Renal cortical epithelial cell (primary cell): ENCODE measurements around the gene SLC24A3. TPM values are rescaled to one million over a fixed set of nuclear protein-coding genes. Genes with fewer than 3 reads are reported as not detected.

Experiments used
- DNase-seq: peaks from one replicate; pipeline ENCODE4 v3.0.0-alpha.2; 2011; ENCODE audit warnings: low read depth
- total RNA-seq: library from RNA; depleted of rRNA; stranded (reverse); fragments of >200 nt; gene quantifications from 2 replicates; pipeline ENCODE4 v1.2.3, GENCODE V29; 2014

Gene SLC24A3
- total RNA-seq, 1 donor from 2014 or later: 0.10 TPM

DNA sequence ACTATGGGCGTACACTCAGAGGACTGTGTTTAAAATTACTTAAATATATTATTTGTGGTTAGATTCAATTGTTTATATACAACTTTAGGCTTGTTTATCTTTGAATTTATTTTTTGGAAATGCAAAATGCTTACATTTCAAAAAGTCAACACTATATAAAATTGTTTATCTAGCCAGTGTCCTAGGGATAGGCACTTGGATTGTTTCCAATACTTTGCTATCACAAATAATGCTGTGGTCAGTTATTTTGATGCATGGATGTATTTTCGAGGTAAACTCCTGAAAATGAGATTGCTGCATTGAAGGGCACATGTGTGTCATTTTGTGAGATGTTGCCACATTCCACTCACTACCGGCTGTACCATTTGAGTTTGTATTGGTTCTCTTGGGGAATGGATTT is 213.9 kb downstream of the SLC24A3 start:
- DNase-seq: no peak

DNA sequence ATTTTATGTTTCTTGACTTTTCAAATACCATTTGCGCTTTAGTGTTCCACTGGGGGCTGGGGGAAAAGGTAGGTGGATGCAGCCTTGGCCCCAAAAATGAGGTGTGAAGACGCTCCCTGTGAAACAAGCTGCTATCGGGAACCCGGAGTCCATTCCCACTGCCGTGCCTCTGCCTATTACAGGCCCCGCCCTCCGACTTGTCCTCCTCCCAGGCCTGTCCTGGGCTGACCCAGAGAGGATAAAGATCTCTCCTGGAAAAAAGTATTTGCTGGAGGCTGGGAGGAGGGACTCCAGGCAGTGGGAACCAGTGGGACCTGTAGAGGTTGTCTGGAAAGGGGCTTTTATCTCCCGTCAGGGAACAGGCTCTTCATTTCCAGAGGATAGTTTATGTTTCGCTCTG is 215.0 kb downstream of the SLC24A3 start:
- DNase-seq: no peak

DNA sequence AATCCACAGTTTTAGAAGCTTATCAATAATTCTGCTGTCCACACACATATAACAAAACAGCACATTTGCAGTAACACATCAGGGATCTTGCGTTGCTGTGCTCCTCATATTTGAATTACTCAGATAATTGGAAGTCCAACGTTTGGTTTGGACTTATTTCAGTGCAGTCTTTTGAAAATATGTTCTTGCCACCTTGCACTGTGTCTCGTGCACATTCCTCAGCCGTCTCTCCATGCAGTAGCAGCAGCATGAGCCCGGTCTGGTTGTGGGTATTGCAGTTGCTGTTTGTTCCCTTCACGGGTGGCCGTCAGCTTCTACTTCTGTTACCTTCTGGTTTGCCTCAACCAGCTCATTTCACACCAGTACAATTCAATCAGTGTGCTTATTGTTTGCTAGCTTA is 215.5 kb downstream of the SLC24A3 start:
- no peak for DNase-seq

DNA sequence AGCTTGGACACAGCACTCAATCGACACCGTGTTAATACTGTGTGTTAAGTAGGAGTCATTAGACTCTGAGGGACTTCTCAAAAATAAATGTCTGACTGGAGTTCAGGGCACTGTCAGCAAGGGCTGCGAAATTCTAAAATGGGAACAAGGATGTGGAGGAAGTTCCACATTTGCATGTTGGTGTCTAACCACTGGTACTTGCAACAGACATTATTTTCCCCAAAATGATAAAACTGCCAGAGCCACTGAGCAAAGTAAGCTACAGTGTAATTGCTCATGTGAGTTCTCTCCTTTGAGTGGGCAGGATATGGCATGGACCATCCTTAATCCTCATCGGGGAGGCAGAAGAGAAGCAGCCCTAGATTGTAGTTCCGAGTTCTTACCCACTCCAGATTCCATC is 215.9 kb downstream of the SLC24A3 start:
- DNase-seq: no peak

DNA sequence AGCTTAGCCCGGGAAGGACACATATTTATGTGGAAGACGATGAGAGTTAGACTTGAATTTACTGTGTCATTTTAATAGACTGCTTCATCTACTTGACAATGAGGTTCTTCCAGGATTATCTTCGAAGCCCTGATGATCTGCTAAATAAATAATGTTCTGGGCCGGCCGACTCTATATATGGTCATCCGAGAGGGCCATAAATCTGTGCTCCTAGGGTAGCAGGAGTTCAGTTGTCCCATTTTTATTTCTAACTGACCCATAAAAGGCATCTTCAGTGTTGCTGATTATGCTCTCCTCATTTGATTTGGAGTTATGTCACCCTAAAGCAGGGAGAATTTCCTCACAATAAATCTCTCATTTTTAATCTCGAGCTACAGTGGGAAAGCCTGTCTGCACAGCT is 217.1 kb downstream of the SLC24A3 start:
- DNase-seq: no peak

DNA sequence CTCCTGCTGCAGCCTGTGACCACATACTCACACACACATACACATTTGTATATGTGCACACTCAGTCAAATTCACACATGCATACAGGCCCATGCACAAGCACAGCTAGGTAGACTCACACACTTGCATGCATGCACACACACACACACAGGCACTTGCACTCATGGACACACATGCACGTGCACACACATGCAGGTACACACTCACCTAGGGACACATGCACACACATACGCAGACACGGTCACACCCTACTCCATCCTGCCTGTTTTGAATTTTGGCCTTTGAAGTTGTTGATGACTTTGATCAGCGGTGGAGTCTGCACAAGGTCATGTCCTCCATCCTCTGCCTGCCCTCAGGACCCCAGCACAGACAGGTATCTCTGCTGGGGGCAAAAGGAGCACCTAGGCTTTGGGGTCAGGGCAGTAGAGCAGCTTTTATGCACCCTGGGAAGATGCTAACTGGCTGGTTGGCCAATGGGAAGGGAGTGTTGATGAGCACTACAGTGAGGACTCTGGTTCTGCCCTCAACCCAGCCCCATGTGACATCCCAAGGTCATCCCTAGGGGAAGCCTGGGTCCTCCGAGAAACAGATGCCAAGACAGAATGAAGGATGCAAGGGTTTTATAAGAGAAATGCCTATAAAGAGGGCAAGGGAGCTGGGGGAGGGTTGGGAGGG is 218.3 kb downstream of the SLC24A3 start:
- no peak for DNase-seq

DNA sequence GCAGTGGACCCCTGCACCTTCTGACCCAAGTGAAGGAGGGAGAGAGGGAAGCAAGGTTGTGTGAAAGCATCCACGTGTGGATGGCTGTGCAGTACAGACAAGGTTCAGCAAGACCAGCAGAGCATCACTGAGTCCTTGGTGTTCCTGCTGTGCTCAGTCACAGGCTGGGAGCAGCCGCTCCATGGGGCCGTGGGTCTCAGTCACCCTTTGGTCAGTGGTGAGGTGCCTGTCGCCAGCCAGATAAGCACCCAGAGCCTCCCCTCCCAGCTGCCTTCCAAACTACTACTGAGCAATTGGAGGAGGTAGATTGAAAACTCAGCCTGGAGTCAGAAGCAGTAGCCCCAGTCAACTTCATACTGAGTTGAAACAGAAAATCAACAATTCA is 218.9 kb downstream of the SLC24A3 start:
- DNase-seq: no peak

DNA sequence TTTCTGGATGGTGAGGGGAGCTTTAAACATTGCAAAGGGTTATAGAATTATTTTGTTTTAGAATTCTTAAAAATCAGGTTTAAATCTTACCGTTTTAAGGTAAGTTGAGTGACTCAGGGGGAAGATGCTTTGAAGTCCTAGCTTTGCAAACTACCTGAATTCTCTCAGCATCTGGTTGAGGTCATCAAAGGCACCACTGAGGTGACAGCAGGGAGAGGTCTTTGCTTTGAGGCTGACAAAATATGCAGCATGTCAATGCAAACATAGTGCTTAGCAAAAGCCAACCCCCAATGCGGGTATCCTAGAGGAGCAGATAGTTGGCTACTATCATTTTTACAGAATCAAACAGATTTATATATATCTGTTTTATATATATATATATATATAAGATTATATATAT is 219.5 kb downstream of the SLC24A3 start:
- DNase-seq: no peak

DNA sequence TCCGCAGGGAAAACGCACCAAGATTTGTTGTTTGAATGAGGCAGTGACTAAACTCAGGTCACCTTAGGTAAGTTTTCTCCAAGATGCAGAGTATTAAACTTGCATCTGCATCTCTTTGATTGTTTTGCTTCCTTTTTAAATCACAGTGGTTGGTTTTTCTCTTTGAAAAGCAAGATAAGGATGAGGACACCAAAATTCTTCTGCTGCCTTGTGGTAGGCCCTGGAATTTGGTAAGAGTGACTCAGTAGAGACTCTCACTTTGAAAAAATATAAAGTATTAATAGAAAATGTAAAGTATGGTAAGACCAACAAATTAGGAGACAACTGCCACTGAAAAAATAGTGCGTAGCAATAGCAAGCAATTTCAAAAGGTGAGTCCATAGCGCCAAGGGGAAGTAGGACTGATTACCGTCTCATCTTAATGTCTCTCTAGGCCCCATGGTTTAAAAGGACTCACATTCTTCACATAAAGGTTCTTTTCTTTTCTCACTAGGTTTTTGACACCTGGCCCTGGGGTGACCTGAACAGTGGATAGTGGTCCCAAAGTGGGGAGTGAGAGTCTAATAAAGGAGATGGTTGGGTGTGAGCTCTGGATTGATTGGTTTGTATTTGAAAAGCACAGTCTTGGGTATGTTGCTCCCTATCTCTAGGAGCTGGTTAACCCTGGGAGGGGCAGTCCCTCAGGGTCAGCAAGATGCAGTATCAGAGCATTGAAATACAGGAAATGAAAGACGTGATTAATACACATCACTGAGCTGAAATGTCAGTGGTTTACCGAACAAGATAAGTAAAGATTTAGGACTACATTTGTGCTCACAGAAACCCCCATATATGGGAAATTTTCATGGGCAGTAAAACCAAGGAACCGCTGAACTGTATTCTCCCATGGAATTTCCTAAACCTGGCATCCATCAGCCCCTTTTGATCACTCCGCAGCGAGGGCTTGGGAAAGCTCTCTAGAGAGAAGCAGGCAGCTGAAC is 221.2 kb downstream of the SLC24A3 start:
- no peak for DNase-seq

DNA sequence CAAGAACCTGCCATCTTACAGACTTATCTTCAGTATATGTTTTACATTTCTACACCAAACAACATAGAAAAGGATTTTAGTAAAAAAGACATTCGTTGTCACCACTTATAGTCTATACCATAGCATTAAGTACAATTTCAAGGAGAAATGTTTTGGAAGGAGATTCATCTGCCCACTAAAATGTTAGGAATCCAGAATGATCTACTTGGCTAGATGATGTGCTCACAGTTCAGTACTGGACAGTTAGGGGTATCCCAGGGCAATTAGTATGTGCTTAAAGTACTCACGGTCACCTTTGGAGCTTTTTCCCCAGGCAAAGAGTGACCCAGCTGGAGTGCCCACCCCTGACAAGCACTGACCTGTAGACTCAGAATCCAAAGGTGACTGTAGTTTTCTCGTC is 222.9 kb downstream of the SLC24A3 start:
- no peak for DNase-seq

DNA sequence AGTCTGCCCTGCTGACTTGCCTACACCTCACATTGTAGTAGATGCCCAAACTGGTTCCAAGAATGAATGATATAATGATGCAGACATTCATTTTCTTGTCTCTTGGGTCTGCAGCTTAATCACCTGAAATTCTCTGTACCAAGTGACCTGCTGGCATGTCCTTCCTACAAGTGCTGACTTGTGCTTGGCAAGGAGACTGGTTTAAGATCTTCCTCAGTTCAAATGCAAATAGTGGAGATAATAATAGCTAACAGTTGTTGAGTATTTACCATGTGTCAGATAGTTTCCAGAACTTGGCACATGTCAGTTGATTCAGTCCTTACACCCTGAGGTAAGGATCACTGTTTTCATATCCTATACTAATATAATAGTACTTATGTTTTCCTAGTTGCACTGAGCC is 223.4 kb downstream of the SLC24A3 start:
- no peak for DNase-seq

DNA sequence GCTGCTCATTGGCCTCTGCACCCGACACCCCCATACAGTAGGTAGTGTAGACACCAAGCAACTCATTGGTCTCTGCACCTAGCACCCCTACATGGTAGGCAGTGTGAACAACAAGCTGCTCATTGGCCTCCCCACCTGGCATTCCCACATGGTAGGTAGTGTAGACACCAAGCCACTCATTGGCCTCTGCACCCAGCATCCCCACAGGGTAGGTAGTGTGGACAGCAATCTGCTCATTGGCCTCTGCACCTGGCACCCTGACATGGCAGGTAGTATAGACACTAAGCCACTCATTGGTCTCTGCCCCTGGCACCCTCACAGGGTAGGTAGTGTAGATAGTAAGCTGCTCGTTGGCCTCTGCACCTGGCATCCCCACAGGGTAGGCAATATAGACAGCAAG is 226.0 kb downstream of the SLC24A3 start:
- DNase-seq: no peak

DNA sequence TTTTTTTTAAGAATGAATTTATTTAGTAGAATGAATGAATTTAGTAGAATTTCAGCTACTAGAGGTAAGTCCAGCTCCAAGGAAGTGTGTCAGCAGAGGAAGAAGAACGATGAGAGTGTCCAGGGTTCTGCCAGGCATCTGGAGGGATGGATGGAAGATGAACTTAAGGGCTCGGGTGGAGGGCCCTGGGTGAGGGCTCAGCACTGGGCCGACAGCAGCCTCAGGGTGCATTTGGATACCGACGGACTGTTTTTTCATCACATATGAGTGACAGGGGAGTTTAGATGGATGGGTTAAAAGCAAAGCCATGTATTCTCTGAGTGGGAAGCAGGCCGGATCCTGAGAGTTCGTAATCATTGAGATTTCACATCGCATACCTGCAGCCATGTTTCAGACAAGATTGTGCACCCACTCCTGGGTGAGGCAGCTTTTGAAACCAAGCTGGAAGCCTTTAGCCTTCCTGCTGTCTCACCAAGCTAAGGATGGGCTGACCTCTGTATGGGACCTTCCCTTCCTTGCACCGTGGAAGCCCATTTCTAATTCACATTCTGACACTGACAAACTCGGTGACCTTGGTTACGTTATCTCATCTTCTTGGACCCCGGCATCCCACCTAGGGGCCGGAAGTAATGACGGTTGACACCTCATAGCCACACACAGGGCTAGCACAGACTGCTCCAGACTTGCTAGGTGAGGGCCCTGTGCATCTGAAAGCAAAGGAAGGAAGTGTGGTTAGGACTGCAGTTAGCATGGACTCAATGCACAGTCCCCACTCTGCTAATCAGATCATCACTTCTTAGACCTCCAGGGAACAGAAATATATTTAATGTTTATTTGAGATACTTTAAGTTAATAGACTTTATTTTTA is 228.5 kb downstream of the SLC24A3 start:
- no peak for DNase-seq

DNA sequence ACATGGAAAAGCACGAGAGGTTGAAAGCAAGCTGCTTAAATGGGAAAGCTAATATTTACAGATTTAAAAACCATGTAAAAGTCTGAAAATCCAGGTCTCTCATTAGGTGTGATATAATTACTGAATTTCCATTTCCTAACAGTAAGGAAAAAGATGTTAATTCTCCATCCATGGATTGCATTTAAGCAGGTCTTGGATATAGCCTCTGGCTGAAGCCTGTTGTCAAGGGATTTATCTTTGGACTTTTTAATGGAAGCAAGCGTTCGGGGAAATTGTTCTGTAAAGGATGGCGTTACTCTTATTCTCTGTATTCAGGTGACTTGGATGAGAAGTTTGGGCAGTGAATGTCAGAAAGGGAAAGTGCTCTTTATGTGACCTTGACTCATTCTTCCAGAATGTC is 233.8 kb downstream of the SLC24A3 start:
- DNase-seq: no peak

DNA sequence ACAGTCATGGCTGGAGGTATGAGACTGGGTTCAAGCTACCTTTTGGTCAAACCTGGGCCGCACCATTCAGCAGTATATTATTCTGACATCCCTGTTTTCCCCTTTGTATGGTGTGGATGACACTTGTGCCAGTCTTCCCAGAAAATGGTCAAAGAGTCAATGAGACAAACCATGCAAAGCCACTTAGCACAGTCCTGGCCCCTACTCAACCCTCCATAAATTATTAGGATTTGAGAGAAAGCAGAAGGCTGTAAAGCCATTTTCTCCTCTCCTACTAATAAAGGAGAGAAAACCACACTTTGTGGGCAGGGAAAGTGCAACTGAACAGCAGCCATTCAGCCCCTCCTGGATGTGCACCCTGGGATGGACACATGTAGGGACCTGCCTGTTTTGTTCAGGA is 236.2 kb downstream of the SLC24A3 start:
- DNase-seq: no peak

DNA sequence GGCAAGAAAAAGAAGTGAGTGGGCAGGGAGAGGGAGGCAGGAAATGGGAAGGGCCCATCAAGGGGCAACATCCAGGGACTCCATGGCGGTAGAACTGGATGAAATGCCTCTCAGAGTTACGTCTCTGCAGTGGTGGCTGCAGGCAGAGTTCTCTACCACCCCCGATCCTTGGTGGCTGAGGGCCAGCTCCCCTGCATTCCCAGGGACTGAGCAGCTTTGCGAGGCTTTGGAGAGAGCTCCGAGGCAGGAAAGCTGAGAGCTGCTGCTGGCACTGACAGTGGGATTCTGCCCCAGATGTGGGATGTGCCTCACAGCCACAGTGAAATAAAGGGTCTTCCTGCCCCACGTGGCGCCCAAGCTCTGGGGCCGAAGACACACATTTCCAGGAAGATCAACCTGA is 236.6 kb downstream of the SLC24A3 start:
- no peak for DNase-seq

DNA sequence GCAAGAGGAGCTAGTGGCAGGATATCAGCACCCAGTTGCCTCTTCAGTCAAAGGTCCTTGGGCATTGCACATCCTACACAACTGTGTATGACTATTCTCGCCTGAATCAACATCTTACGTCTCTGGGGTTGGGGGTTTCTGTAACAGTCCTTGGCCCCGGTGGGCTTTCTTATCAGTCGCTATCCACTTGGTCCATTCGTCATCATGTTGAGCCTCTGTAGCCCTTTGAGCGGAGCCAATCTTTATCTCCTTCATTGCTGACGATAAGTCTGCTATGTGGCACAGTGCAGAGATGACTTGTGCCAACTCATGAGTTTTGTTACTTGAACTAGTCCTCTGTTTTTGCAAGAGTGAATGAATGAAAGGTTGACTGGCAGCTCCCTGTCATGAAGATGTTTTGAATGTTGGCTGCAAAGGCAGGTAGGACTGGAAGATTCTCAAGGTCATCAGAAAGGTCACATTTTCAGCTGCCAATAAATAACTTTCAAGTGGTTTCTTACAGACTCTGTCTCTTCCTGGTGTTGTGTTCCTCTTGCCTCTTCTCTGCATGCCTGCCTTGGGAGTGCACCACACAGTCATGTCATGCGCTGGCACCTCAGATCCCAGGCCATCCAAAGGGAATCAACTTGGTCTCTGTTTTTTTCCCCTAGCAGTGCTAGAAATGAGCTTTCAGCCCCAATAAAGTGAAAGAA is 238.9 kb downstream of the SLC24A3 start:
- DNase-seq: no peak

DNA sequence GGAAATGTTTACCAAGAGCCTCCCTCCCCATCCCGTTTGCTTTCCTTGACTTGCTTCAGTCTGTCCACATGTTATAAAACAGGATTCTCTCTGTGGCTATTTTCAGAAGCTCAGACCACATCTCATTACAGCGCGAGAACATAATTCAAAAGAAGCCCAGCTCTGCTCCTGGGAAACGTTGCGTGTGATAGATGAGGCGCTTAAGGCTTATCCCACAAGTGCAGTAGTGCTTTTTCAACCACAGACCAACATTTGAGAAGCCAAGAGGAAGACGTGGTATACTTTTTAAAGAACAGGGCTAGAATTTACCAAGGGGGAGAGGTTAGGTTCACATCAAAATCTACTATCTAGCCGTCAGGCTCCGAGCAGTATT is 239.5 kb downstream of the SLC24A3 start:
- no peak for DNase-seq

DNA sequence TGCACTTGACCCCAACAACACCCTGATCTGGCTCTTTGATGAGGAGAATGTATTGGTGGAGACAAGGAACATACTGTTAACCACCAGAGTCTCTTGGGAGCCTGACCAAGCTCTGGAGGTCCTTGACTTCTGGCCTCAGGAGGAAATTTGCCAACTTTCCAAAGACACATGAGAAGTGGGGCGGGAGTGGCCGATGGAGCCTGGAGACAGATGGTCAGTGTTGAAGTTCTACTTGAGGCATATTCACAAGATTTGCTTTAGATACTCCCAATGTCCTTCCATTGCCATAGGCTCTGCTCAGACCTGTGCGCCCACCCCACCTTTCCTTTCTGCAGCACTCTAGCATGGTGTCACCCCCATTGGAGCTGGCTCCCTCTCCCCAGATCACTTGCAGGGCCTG is 241.0 kb downstream of the SLC24A3 start:
- DNase-seq: no peak

DNA sequence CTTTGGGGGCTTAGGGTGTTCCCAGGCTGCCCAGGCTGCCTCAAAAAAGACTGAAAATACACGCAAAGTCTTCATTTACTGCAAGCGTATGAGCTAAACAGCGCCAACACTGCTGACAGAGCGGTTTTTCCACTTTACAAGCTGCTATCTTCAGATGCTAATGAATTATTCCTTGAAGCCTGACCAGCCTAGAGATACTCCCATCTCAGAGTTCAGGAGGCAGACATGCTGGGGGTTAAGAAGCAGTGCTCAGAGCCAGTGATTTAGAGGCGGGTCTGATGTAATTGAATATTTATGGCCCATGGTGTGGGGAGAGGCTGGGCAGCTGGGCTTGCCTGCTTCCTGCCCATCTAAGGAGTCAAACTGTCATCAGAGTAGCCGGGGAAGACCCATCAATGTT is 241.4 kb downstream of the SLC24A3 start:
- no peak for DNase-seq

DNA sequence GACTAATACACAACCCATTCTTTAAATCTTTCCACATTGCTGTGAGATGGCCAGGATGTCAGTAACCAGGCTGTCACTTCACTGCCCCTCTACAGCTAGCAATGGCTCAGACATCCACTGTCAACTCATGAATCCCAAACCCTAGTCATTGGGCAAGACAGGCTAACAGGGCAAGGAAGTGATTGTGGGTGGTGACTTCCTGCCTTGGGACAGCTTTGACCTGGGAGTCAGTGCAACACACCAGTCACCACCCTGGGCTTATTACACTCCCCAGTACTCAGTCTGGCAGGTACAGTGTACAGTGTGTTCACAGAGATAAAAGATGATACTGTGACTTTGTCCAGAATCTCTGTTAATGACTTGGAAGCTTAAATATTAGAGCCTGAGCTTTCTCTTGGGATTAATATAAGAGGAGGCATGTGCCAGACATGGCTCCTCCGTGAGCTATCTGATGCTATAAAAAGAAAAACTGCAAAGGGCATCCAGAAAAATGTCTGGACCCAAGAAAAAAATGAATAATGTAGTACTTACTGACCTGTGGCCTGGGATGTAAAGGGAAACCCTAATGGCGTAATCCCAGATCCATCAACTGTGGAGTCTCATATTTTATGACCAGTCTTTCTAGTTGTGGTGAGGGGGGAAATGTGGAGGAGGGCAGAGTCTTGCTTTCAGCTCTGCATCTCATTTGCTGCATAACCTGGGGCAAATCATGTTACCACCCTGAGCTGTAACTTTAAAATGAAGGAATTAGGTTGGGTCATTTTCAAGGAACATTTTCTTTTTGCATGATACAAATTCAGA is 244.4 kb downstream of the SLC24A3 start:
- DNase-seq: no peak
